HepG2 (cell line): ENCODE data around the gene PRR30. TPM values are rescaled to one million over a fixed set of nuclear protein-coding genes. Genes with fewer than 3 reads are reported as not detected.
A peak's percentile ranks its signal among the peaks of the same experiment; 100 is the strongest.

Source experiments
- GATA4 ChIP-seq: sonication (generic); IDR thresholded peaks from 2 replicates; pipeline ENCODE4 v1.6.1; 2016; ENCODE audit warnings: antibody characterized with exemption, low read depth, borderline replicate concordance
- HES4 ChIP-seq: sonication (generic); formaldehyde crosslinking; IDR thresholded peaks from 2 replicates; pipeline ENCODE4 v1.9.0; 2021; ENCODE audit warnings: mild to moderate bottlenecking, missing genetic modification reagents, borderline replicate concordance
- HMG20B ChIP-seq: conservative IDR thresholded peaks from 2 replicates; pipeline ENCODE4 v1.6.1; 2016; ENCODE audit warnings: missing genetic modification reagents, missing compliant biosample characterization
- MAFG ChIP-seq: sonication (generic); formaldehyde crosslinking; IDR thresholded peaks from 2 replicates; pipeline ENCODE4 v1.5.1; 2020; ENCODE audit warnings: mild to moderate bottlenecking, missing genetic modification reagents
- MTF1 ChIP-seq: sonication (generic); formaldehyde crosslinking; IDR thresholded peaks from 2 replicates; pipeline ENCODE4 v1.5.0; 2020; ENCODE audit warnings: missing genetic modification reagents
- POLR2AphosphoS2 ChIP-seq: IDR thresholded peaks from 2 replicates; pipeline ENCODE4 v1.6.1; 2011; ENCODE audit warnings: low read depth, low read length, improper control_type of control experiment
- SAP130 ChIP-seq: IDR thresholded peaks from 2 replicates; pipeline ENCODE4 v1.6.1; 2016; ENCODE audit warnings: low read depth
- SNAI1 ChIP-seq: sonication (generic); formaldehyde crosslinking; IDR thresholded peaks from 2 replicates; pipeline ENCODE4 v1.5.0; 2020; ENCODE audit warnings: mild to moderate bottlenecking, missing genetic modification reagents, borderline replicate concordance
- SOX6 ChIP-seq, 2 experiments: fragments of 450-650 bp in 1 of 2; sonication (generic) in 1 of 2; formaldehyde crosslinking in 1 of 2; IDR thresholded peaks; 2 replicates each; pipeline versions ENCODE4 v1.4.0 to v1.6.1; 2017 to 2020; ENCODE audit warnings: antibody characterized with exemption in 1 of 2, mild to moderate bottlenecking in 1 of 2, missing genetic modification reagents in 1 of 2
- SPEN ChIP-seq: sonication (generic); formaldehyde crosslinking; IDR thresholded peaks from 2 replicates; pipeline ENCODE4 v1.5.1; 2020; ENCODE audit warnings: low read depth, mild to moderate bottlenecking, missing genetic modification reagents
- TAF15 ChIP-seq: fragments of 200-400 bp; formaldehyde crosslinking; IDR thresholded peaks from one replicate; pipeline ENCODE4 v1.6.1; 2018; ENCODE audit warnings: mild to moderate bottlenecking, low read depth, low read length; ENCODE audit not compliant: poor library complexity, severe bottlenecking
- TRIM24 ChIP-seq: sonication (generic); formaldehyde crosslinking; IDR thresholded peaks from 2 replicates; pipeline ENCODE4 v1.8.0; 2022; ENCODE audit warnings: mild to moderate bottlenecking, missing genetic modification reagents
- XRCC5 ChIP-seq: fragments of 200-400 bp; formaldehyde crosslinking; optimal IDR thresholded peaks from 2 replicates; pipeline ENCODE3; 2017; ENCODE audit warnings: mild to moderate bottlenecking, low read length
- YY1 ChIP-seq: IDR thresholded peaks from 2 replicates; pipeline ENCODE4 v1.6.1; 2011; ENCODE audit warnings: low read length, low read depth, moderate library complexity, mild to moderate bottlenecking; ENCODE audit not compliant: insufficient read depth, insufficient replicate concordance
- ZBTB39 ChIP-seq: sonication (generic); formaldehyde crosslinking; IDR thresholded peaks from 2 replicates; pipeline ENCODE4 v1.5.0; 2020; ENCODE audit warnings: missing genetic modification reagents
- ZBTB7A ChIP-seq: sonication (generic); formaldehyde crosslinking; IDR thresholded peaks from 2 replicates; pipeline ENCODE4 v1.8.0; 2022; ENCODE audit warnings: mild to moderate bottlenecking, missing genetic modification reagents
- ZIK1 ChIP-seq: sonication (generic); formaldehyde crosslinking; IDR thresholded peaks from 2 replicates; pipeline ENCODE4 v1.5.0; 2020; ENCODE audit warnings: mild to moderate bottlenecking, low read depth, missing genetic modification reagents, borderline replicate concordance
- ZNF136 ChIP-seq: sonication (generic); formaldehyde crosslinking; IDR thresholded peaks from 2 replicates; pipeline ENCODE4 v1.8.1; 2022; ENCODE audit warnings: low read depth, mild to moderate bottlenecking, moderate library complexity, missing genetic modification reagents
- ZNF282 ChIP-seq: fragments of 450-650 bp; IDR thresholded peaks from 2 replicates; pipeline ENCODE4 v1.6.1; 2018; ENCODE audit not compliant: partially characterized antibody
- ZNF329 ChIP-seq: sonication (generic); formaldehyde crosslinking; IDR thresholded peaks from 2 replicates; pipeline ENCODE4 v1.9.0; 2021; ENCODE audit warnings: low read depth, mild to moderate bottlenecking, missing genetic modification reagents
- ZNF878 ChIP-seq: sonication (generic); formaldehyde crosslinking; IDR thresholded peaks from 2 replicates; pipeline ENCODE4 v1.8.1; 2023; ENCODE audit warnings: mild to moderate bottlenecking, missing genetic modification reagents, moderate library complexity
- ZNF879 ChIP-seq: sonication (generic); formaldehyde crosslinking; IDR thresholded peaks from 2 replicates; pipeline ENCODE4 v1.8.1; 2023; ENCODE audit warnings: missing genetic modification reagents
- ZZZ3 ChIP-seq: sonication (generic); formaldehyde crosslinking; IDR thresholded peaks from 2 replicates; pipeline ENCODE4 v1.4.0; 2020; ENCODE audit warnings: missing genetic modification reagents, mild to moderate bottlenecking, borderline replicate concordance
- polyA plus RNA-seq, 8 experiments: library from polyadenylated mRNA; depleted of rRNA in 3 of 8; stranded (reverse) in 7 of 8; unstranded in 1 of 8; fragments of >200 nt; fragmentation: Illumina TruSeq in 4 of 8; extraction: Trizol in 4 of 8; gene quantifications; 2 replicates each; pipeline versions ENCODE4 v1.2.1 to v1.2.3, GENCODE V29; 2011 to 2016; ENCODE audit warnings: low read depth in 4 of 8, missing spikeins in 1 of 8, mixed read lengths in 1 of 8; ENCODE audit not compliant: insufficient read depth in 1 of 8
- total RNA-seq, 5 experiments: library from RNA; depleted of rRNA; stranded (reverse); fragments of >200 nt; fragmentation: Illumina TruSeq; extraction: Trizol; gene quantifications; 2 replicates each; pipeline ENCODE4 v1.2.3, GENCODE V29; 2016; ENCODE audit warnings: low read depth in 1 of 5
- TF ChIP-seq, protein P1 (sequence below): IDR thresholded peaks from 2 replicates; pipeline ENCODE4 v1.6.1; 2016; ENCODE audit warnings: low read depth
- TF ChIP-seq, protein P2 (sequence below): sonication (generic); formaldehyde crosslinking; conservative IDR thresholded peaks from 2 replicates; pipeline ENCODE4 v1.4.0; 2020; ENCODE audit warnings: missing genetic modification reagents

PRR30 gene
- total and polyA plus RNA-seq, 2 of the 13 experiments (the other 11 are each of a cell fraction or from before 2014, with no cell fraction given): not detected

DNA sequence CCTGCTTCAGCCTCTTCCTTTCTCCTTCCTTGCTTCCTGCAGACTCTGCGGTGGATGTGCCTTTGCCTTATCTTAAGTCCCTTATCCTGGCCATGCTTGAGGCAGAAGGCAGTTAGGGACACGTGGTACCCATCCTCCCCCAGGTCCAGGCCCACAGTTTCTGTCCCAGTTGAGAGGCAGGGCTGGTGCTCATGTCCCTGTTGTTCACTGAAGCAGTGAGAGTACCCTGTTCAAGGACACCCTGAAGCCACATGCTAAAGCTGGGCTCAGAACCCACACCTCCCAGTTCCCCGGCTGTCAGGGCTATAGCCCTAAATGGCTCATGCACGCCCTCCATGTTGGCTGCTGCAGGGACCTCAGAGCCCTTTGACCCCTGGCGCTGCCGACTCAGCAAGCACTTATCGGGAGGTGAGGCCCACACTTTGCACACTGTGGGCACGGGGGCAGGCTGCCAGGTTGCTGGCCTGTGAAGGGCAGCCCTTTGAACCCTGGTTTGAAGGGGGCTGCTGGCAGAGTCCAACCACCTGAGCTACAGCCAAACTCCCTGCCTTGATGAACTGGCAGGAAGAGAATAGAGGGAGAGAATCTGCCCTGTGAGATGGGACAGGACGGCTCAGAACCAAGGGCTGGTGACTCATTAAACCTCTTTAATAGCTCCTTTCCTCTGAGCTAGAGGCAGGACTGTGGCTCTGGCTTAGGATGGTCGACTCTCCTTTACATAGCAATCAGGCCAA lies 46.3 kb downstream of the PRR30 start (continued):
- TF ChIP-seq SOX6 (IDR thresholded peaks at IDR 0.05): no peak
- peak; percentile 83 for TF ChIP-seq SOX6 (CRISPR knock-in tag; IDR thresholded peaks at IDR 0.05)
- TF ChIP-seq XRCC5: peak; percentile 85
- no peak for TF ChIP-seq ZZZ3 (CRISPR knock-in tag)
- peak; percentile 87 for TF ChIP-seq ZBTB7A (CRISPR knock-in tag)
- no peak for TF ChIP-seq ZNF879 (CRISPR knock-in tag)
- TF ChIP-seq, protein P1, sequence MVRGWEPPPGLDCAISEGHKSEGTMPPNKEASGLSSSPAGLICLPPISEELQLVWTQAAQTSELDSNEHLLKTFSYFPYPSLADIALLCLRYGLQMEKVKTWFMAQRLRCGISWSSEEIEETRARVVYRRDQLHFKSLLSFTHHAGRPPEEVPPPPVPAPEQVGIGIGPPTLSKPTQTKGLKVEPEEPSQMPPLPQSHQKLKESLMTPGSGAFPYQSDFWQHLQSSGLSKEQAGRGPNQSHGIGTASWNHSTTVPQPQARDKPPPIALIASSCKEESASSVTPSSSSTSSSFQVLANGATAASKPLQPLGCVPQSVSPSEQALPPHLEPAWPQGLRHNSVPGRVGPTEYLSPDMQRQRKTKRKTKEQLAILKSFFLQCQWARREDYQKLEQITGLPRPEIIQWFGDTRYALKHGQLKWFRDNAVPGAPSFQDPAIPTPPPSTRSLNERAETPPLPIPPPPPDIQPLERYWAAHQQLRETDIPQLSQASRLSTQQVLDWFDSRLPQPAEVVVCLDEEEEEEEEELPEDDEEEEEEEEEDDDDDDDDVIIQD (CRISPR knock-in tag): peak; percentile 69; the same call in 1 of the 2 replicates
- TF ChIP-seq ZNF878 (CRISPR knock-in tag): peak; percentile 89; the same call in 1 of the 2 replicates
- TF ChIP-seq ZIK1 (CRISPR knock-in tag): peak; percentile 80
- TF ChIP-seq MTF1: no peak
- TF ChIP-seq, protein P2, sequence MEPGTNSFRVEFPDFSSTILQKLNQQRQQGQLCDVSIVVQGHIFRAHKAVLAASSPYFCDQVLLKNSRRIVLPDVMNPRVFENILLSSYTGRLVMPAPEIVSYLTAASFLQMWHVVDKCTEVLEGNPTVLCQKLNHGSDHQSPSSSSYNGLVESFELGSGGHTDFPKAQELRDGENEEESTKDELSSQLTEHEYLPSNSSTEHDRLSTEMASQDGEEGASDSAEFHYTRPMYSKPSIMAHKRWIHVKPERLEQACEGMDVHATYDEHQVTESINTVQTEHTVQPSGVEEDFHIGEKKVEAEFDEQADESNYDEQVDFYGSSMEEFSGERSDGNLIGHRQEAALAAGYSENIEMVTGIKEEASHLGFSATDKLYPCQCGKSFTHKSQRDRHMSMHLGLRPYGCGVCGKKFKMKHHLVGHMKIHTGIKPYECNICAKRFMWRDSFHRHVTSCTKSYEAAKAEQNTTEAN (CRISPR knock-in tag): peak; percentile 76; the same call in 1 of the 2 replicates
- peak; percentile 53; the same call in 1 of the 2 replicates for TF ChIP-seq ZNF136
- no peak for TF ChIP-seq POLR2AphosphoS2
- TF ChIP-seq HMG20B (CRISPR knock-in tag): no peak; the same call in 1 of the 2 replicates
- TF ChIP-seq SAP130: peak; percentile 93
- TF ChIP-seq MAFG (CRISPR knock-in tag): peak; percentile 86
- TF ChIP-seq TAF15: no peak
- TF ChIP-seq HES4 (CRISPR knock-in tag): peak; percentile 85; the same call in 1 of the 2 replicates
- peak; percentile 72; the same call in 1 of the 2 replicates for TF ChIP-seq GATA4
- TF ChIP-seq YY1: peak; percentile 89
- TF ChIP-seq ZNF329 (CRISPR knock-in tag): no peak
- 0 out of 2 replicates have a peak, but pooled peaks have one; percentile 38 for TF ChIP-seq SNAI1
- no peak for TF ChIP-seq ZNF282
- TF ChIP-seq SPEN (CRISPR knock-in tag): peak; percentile 86
- TF ChIP-seq TRIM24: no peak
- TF ChIP-seq ZBTB39 (CRISPR knock-in tag): no peak
